Stimulated activated CD4-positive, alpha-beta T cell treated with anti-CD3 and anti-CD28 coated beads, TNF-alpha, amount 100 ng/mL, for 1 hour (primary cell): Measurements from ENCODE around the gene SEMA6B.
"Not testable (repeated sequence)": the region's sequence is repeated elsewhere in the genome, so short reads cannot be mapped to it uniquely, and the experiment has no call there.

Source experiments
- DNase-seq, 3 donors: peaks; one replicate each; pipeline ENCODE4 v3.0.0-alpha.2; 2020; ENCODE audit warnings: low read depth in 3 of 3, low spot score in 1 of 3

Gene SEMA6B

DNA sequence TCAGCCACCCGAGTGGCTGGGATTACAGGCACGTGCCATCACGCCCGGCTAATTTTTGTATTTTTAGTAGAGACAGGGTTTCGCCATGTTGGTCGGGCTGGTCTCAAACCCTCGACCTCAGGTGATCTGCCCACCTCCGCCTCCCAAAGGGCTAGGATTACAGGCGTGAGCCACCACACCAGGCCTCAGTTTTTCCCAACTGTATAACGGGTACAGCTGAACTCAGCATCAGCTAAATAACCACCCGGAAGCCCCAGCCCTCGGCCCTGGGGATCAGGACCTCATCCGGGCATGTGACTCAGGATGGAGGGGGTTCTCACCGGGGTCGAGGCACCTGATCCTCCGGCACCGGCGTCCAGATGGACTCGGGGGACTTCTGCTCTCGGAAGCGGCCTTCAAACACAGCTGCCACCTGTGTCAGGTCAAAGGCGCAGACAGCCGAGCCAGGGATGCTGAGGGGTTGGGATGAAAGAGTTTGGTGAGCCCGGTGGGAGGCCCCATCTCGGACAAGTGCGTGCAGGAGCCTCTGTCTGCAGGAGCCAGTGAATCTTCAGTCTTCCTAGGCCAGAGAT is 8.9 kb downstream of the SEMA6B start:
- no peak for DNase-seq

- no peak for DNase-seq
Observed at GRCh38 chr19:4550018-4550417, 9.5 kb downstream of the SEMA6B start.

- no peak for DNase-seq
Observed at GRCh38 chr19:4548238-4548584, 11.3 kb downstream of the SEMA6B start.

GRCh38 chr19:4547303-4548237 is 11.9 kb downstream of the SEMA6B start:
- DNase-seq: no peak

DNA sequence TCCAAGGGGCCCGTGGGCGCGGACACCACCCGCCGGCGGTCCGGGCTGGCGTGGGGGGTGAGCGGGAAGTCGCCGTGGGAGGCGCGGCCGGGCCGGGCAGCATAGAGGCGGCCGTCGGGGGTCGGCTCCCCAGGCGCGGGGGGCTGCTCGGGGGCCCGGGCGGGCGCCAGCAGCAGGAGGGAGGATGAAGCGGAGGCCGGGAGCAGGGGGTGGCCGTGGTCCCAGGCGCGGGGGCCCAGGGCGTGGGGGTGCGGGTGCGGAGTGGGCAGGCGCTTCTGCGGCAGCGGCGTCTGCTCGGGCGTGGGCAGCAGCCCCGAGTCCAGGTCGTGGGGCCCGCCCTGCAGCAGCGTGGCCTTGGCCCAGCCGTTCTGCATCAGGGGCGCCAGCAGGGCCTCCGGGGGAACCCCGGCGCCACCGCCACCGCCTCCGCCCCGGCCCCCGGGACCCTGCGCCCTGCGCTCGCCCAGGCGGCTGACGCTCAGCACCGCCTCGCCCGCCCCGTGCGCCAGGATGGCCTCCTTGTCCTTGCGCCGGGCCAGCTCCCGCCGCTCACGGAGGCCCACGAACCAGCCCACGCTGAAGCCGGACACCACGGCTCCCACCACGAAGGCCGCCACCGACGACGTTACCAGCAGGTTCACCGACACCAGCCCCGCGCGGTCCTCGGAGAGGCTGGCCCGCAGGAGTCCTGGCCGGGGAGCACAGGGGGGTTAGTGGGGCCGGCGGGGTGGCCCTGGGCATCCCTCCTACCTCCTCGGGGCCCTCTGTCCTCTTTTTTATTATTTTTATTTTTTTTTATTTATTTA is 15.4 kb downstream of the SEMA6B start:
- no peak for DNase-seq

- DNase-seq: no peak
Observed at GRCh38 chr19:4542896-4543841, 16.3 kb downstream of the SEMA6B start.

- DNase-seq: not testable (repeated sequence)
Observed at GRCh38 chr19:4541806-4542145, 17.7 kb downstream of the SEMA6B start.

- DNase-seq: no peak
Observed at GRCh38 chr19:4541114-4541805, 18.2 kb downstream of the SEMA6B start.

- DNase-seq: no peak
Observed at GRCh38 chr19:4539693-4540581, 19.5 kb downstream of the SEMA6B start, which contains the start of gene LRG1. Gene LRG1, minus strand, starts transcription at chr19:4540036. Its CDS starts 23 bp downstream, at chr19:4540013.

DNA sequence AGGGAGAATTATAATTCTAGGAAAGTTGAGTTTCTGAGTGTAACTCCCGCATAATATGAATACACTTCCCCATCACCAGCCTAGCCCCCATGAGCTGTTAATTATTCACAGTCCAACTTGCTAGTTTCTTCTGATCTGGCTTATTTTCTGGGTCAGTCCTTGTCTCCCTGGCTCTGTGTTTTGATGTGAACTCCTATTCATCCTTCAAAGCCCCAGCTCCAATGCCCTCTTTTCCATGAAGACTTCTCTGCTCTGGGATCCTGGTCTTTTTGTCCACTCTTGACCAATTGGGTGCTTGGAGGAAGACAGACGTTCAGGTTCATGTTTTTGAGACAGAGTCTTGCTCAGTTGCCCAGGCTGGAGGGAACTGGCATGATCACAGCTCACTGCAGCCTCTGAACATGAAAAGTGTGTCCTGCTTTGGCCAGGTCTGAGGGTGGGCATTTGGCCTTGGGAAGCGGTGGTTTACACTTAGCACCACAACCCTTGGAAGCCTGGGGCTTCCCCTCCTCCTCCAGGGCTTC is 20.3 kb downstream of the SEMA6B start:
- no peak for DNase-seq

- no peak for DNase-seq
Observed at GRCh38 chr19:4538601-4538954, 20.9 kb downstream of the SEMA6B start.

DNA sequence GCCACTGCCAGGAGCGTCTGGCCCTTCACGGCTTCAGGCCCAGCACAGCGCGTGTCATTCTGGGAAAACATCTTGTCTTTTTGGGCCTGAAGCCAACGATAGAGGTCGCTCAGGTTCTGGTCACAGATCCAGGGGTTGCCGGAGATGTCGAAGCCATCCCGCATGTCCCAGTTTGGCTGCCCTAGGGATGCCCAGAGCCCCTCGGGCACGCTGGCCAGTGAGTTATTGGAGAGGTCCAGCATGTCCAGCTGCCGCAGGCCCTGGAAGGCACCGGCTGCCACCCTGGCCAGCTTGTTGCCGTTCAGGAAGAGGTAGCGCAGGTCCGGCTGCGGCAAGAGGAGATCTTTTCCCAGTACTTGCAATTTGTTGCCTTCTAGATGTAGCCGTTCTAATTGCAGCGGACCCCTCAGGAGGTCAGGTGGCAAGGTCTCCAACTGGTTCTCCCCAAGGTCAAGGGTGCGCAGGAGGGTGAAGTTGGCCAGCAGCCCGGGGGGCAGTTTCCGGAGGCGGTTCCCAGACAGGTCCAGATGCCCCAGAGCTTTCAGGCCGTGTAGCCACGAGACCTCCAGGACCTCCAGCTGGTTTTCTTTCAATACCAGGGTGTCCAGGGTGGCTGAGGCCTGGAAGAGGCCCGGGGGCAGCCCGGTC is 21.4 kb downstream of the SEMA6B start:
- DNase-seq: no peak

DNA sequence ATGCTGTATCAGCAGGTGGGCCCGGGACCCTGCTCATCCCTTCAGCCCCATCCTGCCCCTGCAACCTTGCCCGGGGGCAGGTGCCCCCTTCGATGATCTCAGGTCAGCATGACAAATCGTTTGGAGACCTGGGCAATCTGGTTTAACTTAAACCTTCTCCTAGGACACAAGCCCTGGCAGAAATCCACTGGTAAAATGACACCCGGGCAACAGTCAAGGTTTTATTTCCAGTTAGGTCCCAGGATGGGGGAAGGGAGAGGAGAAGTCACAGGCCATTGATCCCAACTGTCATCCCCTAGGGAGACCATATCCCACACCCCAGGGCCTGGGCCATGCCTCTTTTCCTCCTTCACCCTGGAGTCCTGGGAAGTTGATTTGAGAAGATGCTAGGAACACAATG is 22.7 kb downstream of the SEMA6B start:
- DNase-seq: no peak

GRCh38 chr19:4534836-4535658 is 24.4 kb downstream of the SEMA6B start, which contains the start of gene PLIN5:
Gene PLIN5, minus strand, starts transcription at chr19:4535224. Its CDS starts 1,150 bp downstream, at chr19:4534074.
- peak in 1 of 3 donors; percentile 18 for DNase-seq

DNA sequence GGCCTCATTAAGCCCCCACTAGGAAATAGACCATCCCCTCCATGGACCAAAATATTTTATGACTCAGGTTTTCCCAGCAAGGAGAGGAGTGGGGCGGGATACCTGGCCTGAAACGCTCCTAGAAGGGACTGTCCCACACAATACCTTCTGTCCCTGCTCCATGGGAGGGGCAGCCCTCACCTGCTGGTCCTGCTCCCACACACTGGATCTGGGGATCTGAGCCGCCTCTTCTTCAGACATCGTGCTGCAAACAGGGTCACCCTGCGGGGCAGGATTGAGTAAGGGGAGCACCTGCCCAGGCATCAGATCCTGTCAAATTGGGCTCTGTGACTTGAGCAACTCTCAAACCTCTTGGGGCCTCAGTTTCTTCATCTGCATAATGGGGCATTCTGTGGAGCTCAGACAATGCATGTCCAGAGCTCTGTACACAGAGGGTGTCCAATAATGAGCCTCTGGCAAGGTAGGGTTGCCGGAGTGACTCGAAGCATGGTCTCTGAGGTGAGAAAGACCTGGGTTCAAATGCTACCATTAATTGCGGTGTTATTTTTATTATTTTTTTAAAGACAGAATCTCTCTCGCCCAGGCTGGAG is 25.6 kb downstream of the SEMA6B start:
- no peak for DNase-seq

DNA sequence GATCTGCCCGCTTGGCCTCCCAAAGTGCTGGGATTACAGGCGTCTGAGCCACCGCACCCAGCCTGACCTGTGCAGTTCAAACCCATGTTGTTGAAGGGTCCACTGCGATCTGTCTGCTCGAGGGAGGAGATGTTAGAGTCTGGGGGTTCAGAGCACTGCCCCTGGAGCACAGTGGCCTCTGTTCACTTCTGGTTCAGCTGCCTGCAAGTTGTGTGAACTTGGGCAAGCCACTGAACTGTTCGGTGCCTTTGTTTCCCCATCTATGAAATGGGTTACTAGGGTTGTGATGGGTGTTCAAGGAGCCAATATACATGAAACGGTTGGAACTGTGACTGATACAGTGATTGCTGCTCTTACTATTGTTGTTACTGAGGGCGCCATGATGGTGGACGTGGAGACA is 26.1 kb downstream of the SEMA6B start:
- no peak for DNase-seq

DNA sequence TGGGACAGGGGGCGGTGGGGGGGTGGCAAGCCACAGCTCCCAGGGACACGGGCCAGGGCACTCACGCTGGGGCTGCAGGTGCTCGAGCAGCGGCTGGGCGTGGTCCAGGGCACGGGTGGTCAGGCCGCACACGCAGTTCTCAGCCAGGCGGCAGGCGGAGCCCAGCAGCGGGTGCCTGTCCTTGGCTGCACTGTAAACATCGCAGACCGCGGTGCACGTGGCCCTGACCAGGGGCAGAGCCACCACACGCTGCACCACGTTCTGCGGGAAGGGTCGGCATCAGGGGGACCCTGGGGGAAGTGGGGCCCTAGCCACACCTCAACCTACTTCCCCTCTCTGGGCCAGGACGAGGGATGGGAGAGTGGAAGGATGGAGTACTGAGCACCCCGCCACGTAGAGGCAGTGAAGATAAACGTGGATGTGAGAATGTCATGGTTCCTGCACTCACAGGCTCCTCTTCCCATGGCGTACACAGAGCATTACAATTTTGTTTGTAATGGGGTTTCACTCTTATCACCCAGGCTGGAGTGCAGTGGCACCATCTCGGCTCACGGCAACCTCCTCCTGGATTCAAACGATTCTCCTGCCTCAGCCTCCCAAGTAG is 27.8 kb downstream of the SEMA6B start:
- DNase-seq: no peak
